ENCODE data around the gene DGKH.

- TF ChIP-seq CTCF (IDR thresholded peaks at IDR 0.05; ENCODE audit: poor library complexity) (no peak), EZH2phosphoT487 (IDR thresholded peaks at IDR 0.05; ENCODE audit: low read depth, severe bottlenecking, unreplicated experiment) (no peak)
These were observed 34.3 kb upstream of the DGKH start for GRCh38 chr13:42014119-42014518.
